IMR-90 (cell line): ENCODE results near the gene SNX5. TPM values are rescaled to one million over a fixed set of nuclear protein-coding genes. Genes with fewer than 3 reads are reported as not detected.

Experiments used
- ATAC-seq: fragments of 200-7000 bp; cut with Tn5 transposase; 2 replicates; pipeline ENCODE4 v1.9.1; 2020; ENCODE audit warnings: low read depth, mild to moderate bottlenecking, moderate library complexity
- BruUV-seq: library from RNA; stranded (reverse); fragments of 400-500 nt; replicated peaks from 2 replicates; lab custom pipeline; 2021; lab: Mats Ljungman, UMichigan
- CTCF ChIA-PET: fragments of 300-600 bp; formaldehyde crosslinking; extraction: SDS; loops from one replicate; lab custom pipeline; 2021; ENCODE audit warnings: antibody characterized with exemption; lab: Yijun Ruan, JAX
- POLR2A ChIA-PET: fragments of 300-600 bp; sonication (Branson Sonifier 250); formaldehyde crosslinking; loops from one replicate; lab custom pipeline; 2022; ENCODE audit warnings: antibody characterized with exemption; ENCODE audit not compliant: unreplicated experiment; lab: Charles Lee
- DNase-seq: peaks from one replicate; pipeline ENCODE4 v3.0.0; 2013
- H2AFZ ChIP-seq: replicated peaks from 2 replicates; pipeline ENCODE3; 2013; ENCODE audit warnings: low read length, mild to moderate bottlenecking; ENCODE audit not compliant: poor library complexity
- H2AK5ac ChIP-seq: 2 replicates; pipeline ENCODE4 v1.6.1; 2013; ENCODE audit warnings: low read depth, low read length, inconsistent platforms
- H2AK9ac ChIP-seq: replicated peaks from 2 replicates; pipeline ENCODE3; 2013; ENCODE audit warnings: mild to moderate bottlenecking, low read depth, low read length, moderate library complexity; ENCODE audit not compliant: poor library complexity
- H2BK120ac ChIP-seq: 2 replicates; pipeline ENCODE4 v1.6.1; 2013; ENCODE audit warnings: low read depth, low read length, inconsistent platforms
- H2BK15ac ChIP-seq: 3 replicates; pipeline ENCODE4 v1.6.1; 2013; ENCODE audit warnings: low read depth, low read length, inconsistent platforms
- H2BK20ac ChIP-seq: 2 replicates; pipeline ENCODE4 v1.6.1; 2013; ENCODE audit warnings: low read depth, mild to moderate bottlenecking, inconsistent platforms, low read length, moderate library complexity
- H2BK5ac ChIP-seq: 2 replicates; pipeline ENCODE4 v1.6.1; 2013; ENCODE audit warnings: mild to moderate bottlenecking, low read depth, low read length, inconsistent platforms; ENCODE audit not compliant: poor library complexity, severe bottlenecking
- H3K14ac ChIP-seq: replicated peaks from 2 replicates; pipeline ENCODE4 v1.6.1; 2013; ENCODE audit warnings: low read depth, low read length, inconsistent platforms
- H3K18ac ChIP-seq: 2 replicates; pipeline ENCODE4 v1.6.1; 2013; ENCODE audit warnings: low read depth, low read length, control low read depth
- H3K23ac ChIP-seq: 2 replicates; pipeline ENCODE4 v1.6.1; 2013; ENCODE audit warnings: low read depth, low read length, inconsistent platforms
- H3K27ac ChIP-seq: 2 replicates; pipeline ENCODE4 v1.5.1; 2013; ENCODE audit warnings: mild to moderate bottlenecking, control low read depth, low read length; ENCODE audit not compliant: insufficient read depth
- H3K27me3 ChIP-seq: 2 replicates; pipeline ENCODE4 v1.6.1; 2013; ENCODE audit warnings: low read length; ENCODE audit not compliant: control insufficient read depth, insufficient read depth
- H3K36me3 ChIP-seq: 2 replicates; pipeline ENCODE4 v1.6.1; 2013; ENCODE audit warnings: low read length, mixed read lengths; ENCODE audit not compliant: control insufficient read depth, insufficient read depth
- H3K4ac ChIP-seq: 2 replicates; pipeline ENCODE4 v1.6.1; 2013; ENCODE audit warnings: low read depth, low read length, inconsistent platforms
- H3K4me1 ChIP-seq: 2 replicates; pipeline ENCODE4 v1.6.1; 2013; ENCODE audit warnings: low read length, mixed read lengths; ENCODE audit not compliant: control insufficient read depth, insufficient read depth
- H3K4me2 ChIP-seq: 2 replicates; pipeline ENCODE4 v1.6.1; 2013; ENCODE audit warnings: low read depth, mild to moderate bottlenecking, control low read depth, low read length, moderate library complexity
- H3K4me3 ChIP-seq: 2 replicates; pipeline ENCODE4 v1.5.1; 2013; ENCODE audit warnings: low read depth, mild to moderate bottlenecking, control low read depth, low read length, moderate library complexity; ENCODE audit not compliant: insufficient read depth
- H3K56ac ChIP-seq: 2 replicates; pipeline ENCODE4 v1.6.1; 2013; ENCODE audit warnings: low read length, inconsistent platforms; ENCODE audit not compliant: insufficient read depth; ENCODE audit errors: extremely low read depth
- H3K79me1 ChIP-seq, 2 experiments: 2 replicates each; pipeline ENCODE4 v1.6.1; 2013; ENCODE audit warnings: low read length in 2 of 2, inconsistent platforms in 1 of 2, low read depth in 1 of 2
- H3K9ac ChIP-seq: 2 replicates; pipeline ENCODE4 v1.6.1; 2013; ENCODE audit warnings: low read depth, low read length, control low read depth
- H3K9me1 ChIP-seq: 2 replicates; pipeline ENCODE4 v1.6.1; 2013; ENCODE audit warnings: low read length, inconsistent platforms; ENCODE audit not compliant: insufficient read depth
- H3K9me3 ChIP-seq: 2 replicates; pipeline ENCODE4 v1.6.1; 2013; ENCODE audit warnings: low read length; ENCODE audit not compliant: control insufficient read depth, insufficient read depth
- H4K20me1 ChIP-seq: 2 replicates; pipeline ENCODE4 v1.6.1; 2013; ENCODE audit warnings: low read length, inconsistent platforms; ENCODE audit not compliant: insufficient read depth
- H4K5ac ChIP-seq: 2 replicates; pipeline ENCODE4 v1.6.1; 2013; ENCODE audit warnings: mild to moderate bottlenecking, low read depth, low read length, control low read depth
- H4K8ac ChIP-seq, 2 experiments: 2 replicates each; pipeline ENCODE4 v1.6.1; 2013; ENCODE audit warnings: low read depth in 2 of 2, low read length in 2 of 2, control low read depth in 1 of 2, inconsistent platforms in 1 of 2
- H4K91ac ChIP-seq: 2 replicates; pipeline ENCODE4 v1.6.1; 2013; ENCODE audit warnings: low read depth, low read length, inconsistent platforms; ENCODE audit not compliant: insufficient read depth
- BHLHE40 ChIP-seq: fragments of 150-350 bp; IDR thresholded peaks from 2 replicates; pipeline ENCODE4 v1.6.1; 2016; ENCODE audit warnings: mild to moderate bottlenecking, low read depth, low read length
- CEBPB ChIP-seq: IDR thresholded peaks from 2 replicates; pipeline ENCODE4 v1.6.1; 2012; ENCODE audit warnings: low read depth, low read length, improper control_type of control experiment
- CHD1 ChIP-seq: IDR thresholded peaks from 2 replicates; pipeline ENCODE4 v1.6.1; 2012; ENCODE audit warnings: low read depth, low read length, improper control_type of control experiment
- CTCF ChIP-seq: conservative IDR thresholded peaks from 2 replicates; pipeline ENCODE4 v1.5.1; 2012; ENCODE audit warnings: mild to moderate bottlenecking, low read depth, low read length, improper control_type of control experiment
- ELK1 ChIP-seq: fragments of 150-350 bp; IDR thresholded peaks from 2 replicates; pipeline ENCODE4 v1.6.1; 2016; ENCODE audit warnings: low read depth, mild to moderate bottlenecking, low read length, moderate library complexity, borderline replicate concordance
- FOS ChIP-seq: fragments of 150-350 bp; IDR thresholded peaks from 2 replicates; pipeline ENCODE4 v1.6.1; 2016; ENCODE audit warnings: low read depth, low read length
- MAFK ChIP-seq: IDR thresholded peaks from 2 replicates; pipeline ENCODE4 v1.6.1; 2012; ENCODE audit warnings: low read depth, low read length, improper control_type of control experiment
- MAZ ChIP-seq: IDR thresholded peaks from 2 replicates; pipeline ENCODE4 v1.6.1; 2012; ENCODE audit warnings: low read depth, mild to moderate bottlenecking, low read length, improper control_type of control experiment, moderate library complexity, borderline replicate concordance
- MXI1 ChIP-seq: IDR thresholded peaks from 2 replicates; pipeline ENCODE4 v1.6.1; 2012; ENCODE audit warnings: low read depth, mild to moderate bottlenecking, low read length, moderate library complexity, borderline replicate concordance
- POLR2A ChIP-seq: IDR thresholded peaks from 2 replicates; pipeline ENCODE4 v1.6.1; 2012; ENCODE audit warnings: mild to moderate bottlenecking, low read depth, low read length
- RCOR1 ChIP-seq: IDR thresholded peaks from 2 replicates; pipeline ENCODE4 v1.6.1; 2012; ENCODE audit warnings: mild to moderate bottlenecking, low read length, improper control_type of control experiment; ENCODE audit not compliant: insufficient replicate concordance
- RFX5 ChIP-seq: IDR thresholded peaks from 2 replicates; pipeline ENCODE4 v1.8.0; 2012; ENCODE audit warnings: low read depth, mild to moderate bottlenecking, low read length, moderate library complexity
- SMC3 ChIP-seq: fragments of 150-350 bp; IDR thresholded peaks from 2 replicates; pipeline ENCODE4 v1.6.1; 2016; ENCODE audit warnings: low read depth, mild to moderate bottlenecking, antibody characterized with exemption, low read length, moderate library complexity
- USF2 ChIP-seq: fragments of 150-350 bp; IDR thresholded peaks from 2 replicates; pipeline ENCODE4 v1.6.1; 2017; ENCODE audit warnings: mild to moderate bottlenecking, antibody characterized with exemption, low read length, low read depth
- WGBS, 2 experiments: methylation state at CpG; one replicate each; pipeline versions ENCODE4 v1.1.5 to v1.1.7; 2013; ENCODE audit warnings: missing lambda C conversion rate in 2 of 2; ENCODE audit not compliant: insufficient read length in 1 of 2; ENCODE audit errors: extremely low coverage in 2 of 2; 5-methylcytosine and 5-hydroxymethylcytosine counted together
- dilution Hi-C: fragments of 300-500 bp; cut with HindIII; formaldehyde crosslinking; loops from one replicate; pipeline ENCODE4 v1.14.3; 2018; ENCODE audit warnings: low sequenced_read_pairs; ENCODE audit not compliant: unreplicated experiment
- in situ Hi-C: fragments of 300-500 bp; cut with MboI; formaldehyde crosslinking; loops from 3 replicates; pipeline ENCODE4 v1.14.3; 2019; ENCODE audit warnings: low sequenced_read_pairs, inconsistent platforms, mixed read lengths
- intact Hi-C: fragments of 100-400 bp; cut with micrococcal nuclease; formaldehyde crosslinking; loops from 2 replicates; pipeline ENCODE4 v1.10.0; 2022
- polyA plus RNA-seq, 3 experiments: library from polyadenylated mRNA; depleted of rRNA; stranded (reverse); fragments of >200 nt; gene quantifications; 2 replicates each; pipeline ENCODE4 v1.2.3, GENCODE V29; 2012; ENCODE audit warnings: low replicate concordance in 1 of 3
- total RNA-seq: library from RNA; depleted of rRNA; stranded (reverse); fragments of >200 nt; gene quantifications from 2 replicates; pipeline ENCODE4 v1.2.3, GENCODE V29; 2012

The SNX5 gene
- total and polyA plus RNA-seq, 2 of the 4 experiments (the other 2 are of a cell fraction): 65.4 to 92.8 TPM

- no CpG with 5 or more reads among the region's 2 CpGs for WGBS, 2 experiments
- no peak for TF ChIP-seq CEBPB
- no peak for TF ChIP-seq POLR2A
- TF ChIP-seq MXI1: no peak
- TF ChIP-seq MAZ: no peak
- TF ChIP-seq CTCF: no peak
- TF ChIP-seq RCOR1: no peak
- no peak for TF ChIP-seq FOS
- no peak for TF ChIP-seq SMC3
- TF ChIP-seq CHD1: no peak
- TF ChIP-seq ELK1: no peak
- TF ChIP-seq MAFK: no peak
- no peak for TF ChIP-seq USF2
- no peak for TF ChIP-seq RFX5
- no peak for TF ChIP-seq BHLHE40
- in situ Hi-C loops (no loop called here), dilution Hi-C loops (no loop called here), intact Hi-C loops (no loop called here)
- no peak overlapping the region for H3K27ac ChIP-seq
- H3K4me2 ChIP-seq: no peak overlapping the region
- BruUV-seq: no TSS peak
- H2BK5ac ChIP-seq: no peak overlapping the region
- peaks cover 66% of the 10 kb centered on the region for H3K36me3 ChIP-seq
- H3K27me3 ChIP-seq: no peaks in the 10 kb centered on the region
- H3K56ac ChIP-seq: no peak overlapping the region
- H4K20me1 ChIP-seq: peaks cover 20% of the 10 kb centered on the region
- no peak overlapping the region for H3K23ac ChIP-seq
- CTCF ChIA-PET: interaction anchor here (0.9 to 2.8 kb wide), 2 partner anchors 9 to 47 kb away, joined by 3 to 7 read pairs; no protein-coding TSS in a partner anchor
- no peak overlapping the region for H2AK5ac ChIP-seq
- no peak overlapping the region for H3K14ac ChIP-seq
- no peak overlapping the region for H3K4me3 ChIP-seq
- ATAC-seq (no peak), DNase-seq (no peak)
- no peak overlapping the region for H2AK9ac ChIP-seq
- H2BK15ac ChIP-seq: no peak overlapping the region
- H3K9me3 ChIP-seq: no peaks in the 10 kb centered on the region
- POLR2A ChIA-PET: interaction anchor here (0.6 kb wide), 1 partner anchor 19 kb away, joined by 3 read pairs; no protein-coding TSS in a partner anchor
- H2BK120ac ChIP-seq: no peak overlapping the region
- H3K79me1 ChIP-seq: peaks cover 50 to 64% of the 10 kb centered on the region in 2 experiments
- H3K9ac ChIP-seq: no peak overlapping the region
- H3K4me1 ChIP-seq: no peaks in the 10 kb centered on the region
- no peak overlapping the region for H2BK20ac ChIP-seq
- H3K4ac ChIP-seq: no peak overlapping the region
- no peak overlapping the region for H4K8ac ChIP-seq
- H3K9me1 ChIP-seq: no peaks in the 10 kb centered on the region; the same call in 1 of the 2 replicates
- H4K5ac ChIP-seq: no peak overlapping the region
- H3K18ac ChIP-seq: no peak overlapping the region
- no peak overlapping the region for H2AFZ ChIP-seq
- H4K91ac ChIP-seq: no peak overlapping the region
These were observed 20.2 kb downstream of the SNX5 start for GRCh38 chr20:17948442-17948841.
